KMS-11 (cell line): ENCODE measurements around the gene BAZ1B.
"Not testable (repeated sequence)": the region's sequence is repeated elsewhere in the genome, so short reads cannot be mapped to it uniquely, and the experiment has no call there.

Experiments used
- H2AFZ ChIP-seq: fragments of 200-600 bp; sonication (generic); 2 replicates; pipeline ENCODE4 v1.6.1; 2016; ENCODE audit warnings: antibody characterized with exemption, mixed run types, low read depth
- H3K27ac ChIP-seq: fragments of 200-600 bp; sonication (generic); 2 replicates; pipeline ENCODE4 v1.6.1; 2016; ENCODE audit warnings: mild to moderate bottlenecking, mixed run types
- H3K27me3 ChIP-seq: fragments of 200-600 bp; sonication (generic); 2 replicates; pipeline ENCODE4 v1.6.1; 2017; ENCODE audit warnings: mild to moderate bottlenecking, low read depth, mixed run types, moderate library complexity; ENCODE audit not compliant: insufficient read depth
- H3K36me3 ChIP-seq: fragments of 200-600 bp; sonication (generic); 2 replicates; pipeline ENCODE4 v1.6.1; 2017; ENCODE audit warnings: mild to moderate bottlenecking, mixed run types; ENCODE audit not compliant: insufficient read depth
- H3K4me1 ChIP-seq: fragments of 200-600 bp; sonication (generic); 2 replicates; pipeline ENCODE4 v1.6.1; 2016; ENCODE audit warnings: mild to moderate bottlenecking, low read depth, mixed run types; ENCODE audit not compliant: poor library complexity, severe bottlenecking
- H3K4me2 ChIP-seq: fragments of 200-600 bp; sonication (generic); 2 replicates; pipeline ENCODE4 v1.7.0; 2016; ENCODE audit warnings: mild to moderate bottlenecking, mixed run types
- H3K4me3 ChIP-seq: fragments of 200-600 bp; sonication (generic); IDR thresholded peaks from 2 replicates; pipeline ENCODE4 v1.6.1; 2017; ENCODE audit warnings: low read depth, low read length, mixed read lengths; ENCODE audit not compliant: insufficient read depth
- H3K79me2 ChIP-seq: fragments of 200-600 bp; sonication (generic); 2 replicates; pipeline ENCODE4 v1.6.1; 2016; ENCODE audit warnings: low read depth, mixed run types; ENCODE audit not compliant: insufficient read depth
- H3K9ac ChIP-seq: fragments of 200-600 bp; sonication (generic); 2 replicates; pipeline ENCODE4 v1.6.1; 2016; ENCODE audit warnings: mild to moderate bottlenecking, mixed run types
- H4K20me1 ChIP-seq: fragments of 200-600 bp; sonication (generic); 2 replicates; pipeline ENCODE4 v1.6.1; 2016; ENCODE audit warnings: mild to moderate bottlenecking, mixed run types; ENCODE audit not compliant: insufficient read depth
- TF ChIP-seq, protein P1 (sequence below): fragments of 200-600 bp; sonication (generic); conservative IDR thresholded peaks from 2 replicates; pipeline ENCODE4 v1.6.1; 2017; ENCODE audit warnings: low read depth, mild to moderate bottlenecking, antibody characterized with exemption, low read length, moderate library complexity, mixed read lengths

Gene BAZ1B

DNA sequence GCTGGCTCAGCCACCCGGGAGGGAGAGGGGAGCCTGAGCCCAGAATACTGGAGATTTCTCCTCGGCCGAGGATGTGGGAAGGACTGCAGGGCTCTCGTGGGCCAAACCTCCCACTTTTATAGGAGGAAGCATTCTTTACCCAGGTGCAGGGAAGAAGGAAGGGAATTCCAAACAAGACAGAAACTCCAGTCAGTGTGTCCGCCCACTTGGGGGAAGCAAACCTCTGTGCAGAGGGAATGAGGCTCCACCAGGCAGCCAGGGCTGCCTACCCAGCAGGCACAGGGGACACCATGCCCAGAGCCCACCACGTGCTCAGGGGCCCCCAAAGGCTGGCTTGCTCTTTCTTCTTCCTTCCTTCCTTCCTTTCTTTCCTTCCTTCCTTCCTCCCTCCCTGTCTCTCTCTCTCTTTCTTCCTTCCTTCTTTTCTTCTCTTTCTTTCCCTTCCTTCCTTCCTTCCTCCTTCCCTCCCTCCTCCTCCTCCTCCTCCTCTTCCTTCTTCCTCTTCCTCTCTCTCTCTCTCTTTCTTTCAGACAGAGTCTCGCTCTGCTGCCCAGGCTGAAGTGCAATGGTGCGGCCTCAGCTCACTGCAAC is 103.9 kb downstream of the BAZ1B start:
- no peaks in the 10 kb centered on the region for H3K36me3 ChIP-seq
- no peak overlapping the region for H3K4me3 ChIP-seq
- TF ChIP-seq, protein P1, sequence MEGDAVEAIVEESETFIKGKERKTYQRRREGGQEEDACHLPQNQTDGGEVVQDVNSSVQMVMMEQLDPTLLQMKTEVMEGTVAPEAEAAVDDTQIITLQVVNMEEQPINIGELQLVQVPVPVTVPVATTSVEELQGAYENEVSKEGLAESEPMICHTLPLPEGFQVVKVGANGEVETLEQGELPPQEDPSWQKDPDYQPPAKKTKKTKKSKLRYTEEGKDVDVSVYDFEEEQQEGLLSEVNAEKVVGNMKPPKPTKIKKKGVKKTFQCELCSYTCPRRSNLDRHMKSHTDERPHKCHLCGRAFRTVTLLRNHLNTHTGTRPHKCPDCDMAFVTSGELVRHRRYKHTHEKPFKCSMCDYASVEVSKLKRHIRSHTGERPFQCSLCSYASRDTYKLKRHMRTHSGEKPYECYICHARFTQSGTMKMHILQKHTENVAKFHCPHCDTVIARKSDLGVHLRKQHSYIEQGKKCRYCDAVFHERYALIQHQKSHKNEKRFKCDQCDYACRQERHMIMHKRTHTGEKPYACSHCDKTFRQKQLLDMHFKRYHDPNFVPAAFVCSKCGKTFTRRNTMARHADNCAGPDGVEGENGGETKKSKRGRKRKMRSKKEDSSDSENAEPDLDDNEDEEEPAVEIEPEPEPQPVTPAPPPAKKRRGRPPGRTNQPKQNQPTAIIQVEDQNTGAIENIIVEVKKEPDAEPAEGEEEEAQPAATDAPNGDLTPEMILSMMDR = no peak
- no peak overlapping the region for H3K4me2 ChIP-seq
- no peaks in the 10 kb centered on the region for H3K4me1 ChIP-seq
- no peak overlapping the region for H2AFZ ChIP-seq
- no peaks in the 10 kb centered on the region for H3K79me2 ChIP-seq
- no peak overlapping the region for H3K9ac ChIP-seq
- H3K27me3 ChIP-seq = no peaks in the 10 kb centered on the region; the same call in 1 of the 2 replicates
- no peaks in the 10 kb centered on the region for H4K20me1 ChIP-seq
- no peak overlapping the region for H3K27ac ChIP-seq

DNA sequence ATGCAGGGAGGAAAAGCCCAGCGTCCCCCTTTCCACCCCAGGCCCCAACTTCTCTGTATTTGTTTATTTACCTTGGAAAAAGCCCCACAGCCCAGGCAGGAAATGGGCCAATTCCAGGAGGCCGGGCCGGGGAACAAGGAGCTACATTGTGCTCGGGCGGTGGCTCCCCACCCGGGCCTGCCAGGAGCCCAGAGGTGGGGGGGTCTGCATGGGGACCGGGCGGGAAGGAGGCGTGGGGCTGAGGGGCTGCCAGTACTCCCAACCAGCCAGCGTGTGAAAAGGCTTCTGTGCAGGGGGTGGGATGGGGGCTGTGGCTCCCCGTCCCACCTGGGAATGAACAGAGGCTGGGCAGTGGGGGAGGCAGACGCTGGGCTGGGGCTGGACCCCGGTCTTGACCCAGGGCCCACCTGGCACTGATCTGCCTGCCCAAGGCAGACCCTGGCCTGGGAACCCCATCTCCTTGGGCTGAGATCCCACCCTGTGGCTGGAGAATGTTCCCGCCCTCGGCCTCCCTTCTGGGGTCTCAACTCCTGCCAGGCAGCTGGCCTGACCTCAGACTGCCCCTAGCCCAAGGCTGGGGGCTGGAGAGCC is 111.5 kb downstream of the BAZ1B start:
- H3K4me2 ChIP-seq, H3K79me2 ChIP-seq, H3K4me3 ChIP-seq, H3K9ac ChIP-seq, H3K36me3 ChIP-seq, H4K20me1 ChIP-seq, H3K4me1 ChIP-seq, H2AFZ ChIP-seq, H3K27ac ChIP-seq, H3K27me3 ChIP-seq: not testable (repeated sequence)

DNA sequence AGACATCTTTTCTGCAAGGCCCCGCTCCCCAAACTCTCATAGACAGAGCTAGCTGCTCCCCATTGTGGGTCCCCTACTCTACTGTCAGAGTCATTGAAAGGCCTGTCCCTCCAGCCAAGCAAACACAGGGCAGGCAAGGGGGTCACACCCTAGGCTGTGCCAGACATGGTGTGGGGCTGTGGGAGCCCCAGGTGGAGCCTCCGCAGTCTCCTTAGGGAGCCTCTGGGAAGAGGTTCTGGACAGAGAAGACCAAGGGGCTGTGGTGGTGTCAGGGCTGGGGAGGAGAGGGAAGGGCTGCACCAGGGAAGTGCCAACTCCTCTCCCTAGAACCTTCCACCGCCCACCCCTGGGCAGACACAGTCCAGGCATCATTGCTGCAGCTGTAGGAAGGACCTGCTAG is 117.2 kb downstream of the BAZ1B start:
- not testable (repeated sequence) for H3K4me2 ChIP-seq, H3K27ac ChIP-seq, H3K9ac ChIP-seq, H3K4me3 ChIP-seq, H3K27me3 ChIP-seq, H2AFZ ChIP-seq, H3K79me2 ChIP-seq, H3K4me1 ChIP-seq, H4K20me1 ChIP-seq, H3K36me3 ChIP-seq

DNA sequence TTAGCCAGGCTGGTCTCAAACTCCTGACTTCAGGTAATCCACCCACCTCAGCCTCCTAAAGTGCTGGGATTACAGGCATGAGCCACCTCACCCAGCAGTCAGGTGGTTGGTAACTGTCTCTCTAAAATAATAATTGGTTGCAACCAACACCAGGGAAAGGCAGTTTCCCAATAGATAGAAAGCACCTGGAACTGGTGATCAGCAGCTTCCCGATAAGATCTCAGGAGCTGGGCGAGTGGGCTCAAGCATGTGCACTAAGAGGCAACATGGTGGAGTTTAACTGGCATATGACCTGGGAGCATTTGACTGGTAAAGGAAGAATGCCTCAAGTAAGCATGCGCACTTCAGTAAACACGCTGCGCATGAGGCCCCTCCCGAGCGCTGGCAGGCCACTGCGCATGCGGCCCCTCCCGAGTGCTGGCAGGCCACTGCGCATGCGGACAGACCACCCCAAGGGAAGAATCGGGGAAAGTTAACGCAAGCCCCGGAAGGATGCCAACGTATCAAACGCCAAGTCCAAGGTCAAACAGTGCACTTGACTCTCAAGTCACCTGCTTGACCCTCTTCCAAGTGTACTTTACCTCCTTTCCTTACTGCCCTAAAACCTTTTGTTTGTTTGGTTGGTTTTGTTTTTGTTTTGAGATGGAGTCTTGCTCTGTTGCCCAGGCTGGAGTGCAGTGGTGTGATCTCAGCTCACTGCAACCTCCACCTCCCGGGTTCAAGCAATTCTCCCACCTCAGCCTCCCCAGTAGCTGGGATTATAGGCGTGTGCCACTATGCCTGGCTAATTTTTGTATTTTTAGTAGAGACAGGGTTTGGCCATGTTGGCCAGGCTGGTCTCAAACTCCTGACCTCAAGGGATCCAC is 122.7 kb downstream of the BAZ1B start:
- not testable (repeated sequence) for H3K4me2 ChIP-seq, H3K4me1 ChIP-seq, H4K20me1 ChIP-seq, H3K79me2 ChIP-seq, H3K27me3 ChIP-seq, H3K9ac ChIP-seq, H3K4me3 ChIP-seq, H2AFZ ChIP-seq, H3K27ac ChIP-seq, H3K36me3 ChIP-seq

DNA sequence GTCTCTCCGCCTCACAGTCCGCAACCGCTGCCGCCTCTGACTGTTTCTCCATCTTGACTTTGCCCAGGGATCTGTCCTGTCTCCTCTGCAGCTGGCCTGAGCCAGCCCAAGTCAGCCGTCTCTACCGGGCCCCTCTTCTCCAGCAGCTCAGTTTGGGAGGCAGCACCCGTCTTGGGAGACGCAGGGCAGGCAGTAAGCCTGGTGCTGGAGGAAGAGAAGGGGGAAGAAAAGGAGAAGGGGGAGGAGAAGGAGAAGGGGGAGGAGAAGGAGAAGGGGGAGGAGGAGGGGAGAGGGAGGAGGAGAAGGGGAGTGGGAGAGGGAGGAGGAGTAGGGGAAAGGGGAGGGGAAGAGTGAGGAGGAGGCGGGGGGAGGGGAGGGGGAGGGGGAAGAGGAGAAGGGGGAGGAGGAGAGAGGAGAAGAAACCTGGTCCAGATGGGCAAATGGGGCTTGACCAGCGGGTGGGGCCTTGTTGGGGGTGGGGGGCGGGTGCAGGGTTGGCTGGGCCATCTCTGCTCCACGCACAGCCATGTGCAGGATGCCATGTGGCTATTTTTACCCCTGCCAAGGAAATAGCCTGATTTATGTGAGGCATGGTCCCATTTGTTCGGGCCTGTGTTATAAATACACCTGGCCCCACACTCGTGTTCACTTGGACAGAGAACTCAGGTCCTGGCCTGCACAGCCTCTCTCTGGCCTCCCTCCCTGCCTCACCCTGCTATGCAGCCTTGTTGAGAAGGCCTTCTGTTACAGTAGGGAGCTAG is 124.4 kb downstream of the BAZ1B start:
- Histone ChIP-seq H3K27ac (no peak overlapping the region), H3K4me2 (no peak overlapping the region), H4K20me1 (no peaks in the 10 kb centered on the region), H3K27me3 (no peaks in the 10 kb centered on the region), H3K4me1 (no peaks in the 10 kb centered on the region), H3K79me2 (no peaks in the 10 kb centered on the region), H3K9ac (no peak overlapping the region), H3K4me3 (no peak overlapping the region), H2AFZ (no peak overlapping the region), H3K36me3 (no peaks in the 10 kb centered on the region)
- TF ChIP-seq, protein P1 = no peak
